ENCODE measurements around the gene ZNF592.

DNA sequence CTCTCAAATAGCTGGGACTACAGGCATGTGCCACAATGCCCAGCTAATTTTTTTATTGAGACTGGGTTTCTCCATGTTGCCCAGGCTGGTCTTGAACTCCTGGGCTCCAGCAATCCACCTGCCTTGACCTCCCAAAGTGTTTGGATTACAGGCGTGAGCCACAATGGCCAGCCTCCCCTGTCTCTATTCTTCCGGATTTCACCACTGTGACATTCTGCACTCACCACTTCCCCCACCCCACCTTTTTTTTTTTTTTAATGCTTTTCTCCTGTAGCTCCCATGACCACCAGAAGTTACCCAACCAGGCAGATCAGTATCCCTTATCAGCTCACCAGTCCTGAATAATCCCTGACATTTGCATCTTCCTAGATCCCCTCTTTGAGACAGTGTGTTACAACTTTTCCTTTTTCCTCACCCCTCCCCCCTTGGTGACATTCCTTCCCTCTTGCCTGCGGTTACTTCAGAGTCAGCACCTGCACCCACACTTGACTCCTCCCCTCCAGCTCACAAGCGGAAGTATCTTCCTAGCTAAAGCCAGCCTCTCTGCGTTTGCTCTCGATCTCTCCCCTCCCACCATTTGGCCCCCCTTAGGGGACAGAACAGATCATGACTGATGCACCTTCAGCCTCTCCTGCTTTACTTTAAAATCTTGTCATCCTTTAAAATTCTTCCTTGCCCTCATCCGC lies 13.5 kb upstream of the ZNF592 start:
- TF ChIP-seq EZH2 (IDR thresholded peaks at IDR 0.05; ENCODE audit: low read length) (no peak), CTCF (optimal IDR thresholded peaks at IDR 0.05 in 1 of 3, IDR thresholded peaks at IDR 0.05 in 1 of 3, conservative IDR thresholded peaks at IDR 0.05 in 1 of 3; ENCODE audit: extremely low read depth in 1 of 3, insufficient read depth in 2 of 3, low read length in 3 of 3) (no peak)

Measured in keratinocyte (primary cell).